DMS153 treated with DMSO at 0.1 percent for 48 hours (cell line): ENCODE data around the gene CHCHD3.

Experiments
- DNase-seq: peaks from one replicate; lab custom pipeline; 2025; ENCODE audit not compliant: unreplicated experiment; lab: John Stamatoyannopoulos, UW

The CHCHD3 gene

DNA sequence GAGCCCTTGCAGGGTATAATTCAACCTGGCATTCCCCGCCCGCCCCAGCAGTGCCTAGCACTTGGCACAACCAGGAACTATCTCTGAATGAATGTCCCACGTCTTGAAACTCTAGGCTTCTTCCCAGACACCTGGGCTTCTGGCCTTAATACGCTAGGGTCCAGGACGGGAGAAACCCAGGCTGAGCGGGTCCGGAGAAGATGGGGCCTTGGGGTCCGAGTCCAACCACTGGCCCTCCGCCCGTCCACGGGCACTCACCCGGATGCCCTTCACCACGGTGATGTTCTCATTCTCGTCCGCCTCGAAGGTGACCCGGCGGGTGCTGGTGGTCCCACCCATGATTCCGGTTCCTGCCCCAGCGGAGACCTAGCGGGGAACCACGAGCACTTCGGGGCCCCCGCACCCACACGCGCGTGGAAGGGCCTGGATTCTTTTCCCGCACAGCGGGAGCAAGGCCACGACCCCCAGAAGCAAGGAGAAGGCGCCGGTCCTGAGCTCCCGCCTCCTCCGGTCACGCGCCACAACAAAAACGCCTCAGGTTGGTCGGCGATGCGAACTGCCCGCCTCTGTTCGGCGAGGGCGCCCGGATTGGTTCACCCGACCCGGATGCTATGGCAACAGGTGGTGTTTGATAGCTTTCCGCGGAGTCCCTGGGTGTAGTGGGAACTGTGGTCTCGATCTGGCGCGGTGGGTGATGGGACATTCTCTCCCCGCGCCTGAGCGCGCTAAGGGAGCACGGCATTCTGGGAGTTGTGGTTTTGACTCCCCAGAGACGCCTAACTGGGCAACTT is at the start of gene CHCHD3:
Gene CHCHD3 (minus strand): TSS at position 492 of the 791 bp plus-strand sequence. CDS start 153 bp downstream, at position 339.
- peak; percentile 95 for DNase-seq

GRCh38 chr7:133130166-133130565 is 48.3 kb upstream of the CHCHD3 start:
- DNase-seq = no peak

- no peak for DNase-seq
Measured at GRCh38 chr7:133126422-133126821, 44.5 kb upstream of the CHCHD3 start.

GRCh38 chr7:133124974-133125373 is 43.1 kb upstream of the CHCHD3 start:
- DNase-seq = no peak

DNA sequence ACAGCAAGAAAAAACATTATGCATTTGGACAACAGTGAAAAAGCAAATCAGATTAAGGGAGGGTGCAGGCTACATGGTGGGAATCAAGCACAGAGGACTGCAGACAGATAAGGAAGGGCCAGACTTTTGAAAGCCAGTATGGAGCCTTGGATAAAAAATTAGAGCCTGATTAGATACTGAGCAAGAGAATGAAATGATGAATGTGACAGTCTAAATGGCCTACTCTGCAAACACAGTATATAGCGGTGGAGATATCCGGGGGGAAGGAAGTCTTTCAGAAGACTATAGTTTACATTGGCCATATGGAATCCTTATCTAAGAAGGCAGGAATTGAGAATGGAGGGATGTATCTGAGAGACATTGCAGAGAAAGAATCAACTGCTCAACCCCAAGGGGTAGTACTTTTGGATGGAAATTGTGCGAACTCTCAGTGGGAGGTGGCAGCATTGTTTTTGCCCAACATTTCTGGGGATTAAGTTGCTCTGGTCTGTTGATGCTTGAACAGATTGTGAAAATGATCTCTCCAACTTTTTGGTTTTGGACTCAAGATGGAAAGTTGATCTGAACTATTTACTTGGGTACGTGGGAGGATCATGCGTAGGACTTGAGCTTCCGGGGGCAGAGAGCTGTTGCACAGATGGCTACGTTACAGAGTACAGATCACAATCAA is 39.4 kb upstream of the CHCHD3 start:
- no peak for DNase-seq

- no peak for DNase-seq
Measured at GRCh38 chr7:133119067-133119466, 37.2 kb upstream of the CHCHD3 start.

DNA sequence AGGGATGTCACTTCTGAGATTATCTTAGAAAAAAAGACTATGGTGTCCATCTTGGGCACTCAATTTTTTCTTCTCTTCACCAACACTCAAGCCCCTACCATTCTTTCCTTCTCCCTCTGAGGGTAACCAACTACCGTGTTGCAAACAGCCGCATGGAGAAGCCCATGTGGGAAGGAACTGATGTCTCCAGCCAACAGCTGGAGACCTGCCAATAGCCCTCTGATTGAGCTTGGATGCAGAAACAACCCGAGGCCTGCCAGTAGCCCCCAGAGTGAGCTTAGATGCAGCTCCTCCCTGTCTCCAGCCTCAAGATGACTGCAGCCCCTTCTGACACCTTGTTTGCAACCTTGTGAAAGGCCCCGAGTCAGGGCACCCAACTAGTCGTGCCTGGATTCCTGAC is 36.4 kb upstream of the CHCHD3 start:
- no peak for DNase-seq

DNA sequence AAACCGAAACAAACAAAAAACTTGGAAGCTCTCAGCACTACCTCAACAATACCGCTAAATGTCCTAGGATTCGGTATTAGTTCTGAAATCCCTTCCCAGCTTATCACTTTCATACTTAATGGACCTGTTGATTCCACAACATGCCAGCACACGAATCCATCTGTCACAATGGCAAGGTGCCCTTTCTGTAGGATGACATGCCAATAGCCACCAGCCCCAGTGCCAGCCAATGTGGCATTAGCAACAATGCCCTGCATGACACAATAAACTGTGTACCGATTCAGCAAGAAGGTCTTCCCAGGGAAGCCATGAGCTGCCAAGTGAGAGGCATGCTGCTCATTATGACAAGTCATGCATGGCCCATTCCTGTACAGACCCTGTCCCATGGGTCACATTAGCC is 35.6 kb upstream of the CHCHD3 start:
- DNase-seq = no peak

DNA sequence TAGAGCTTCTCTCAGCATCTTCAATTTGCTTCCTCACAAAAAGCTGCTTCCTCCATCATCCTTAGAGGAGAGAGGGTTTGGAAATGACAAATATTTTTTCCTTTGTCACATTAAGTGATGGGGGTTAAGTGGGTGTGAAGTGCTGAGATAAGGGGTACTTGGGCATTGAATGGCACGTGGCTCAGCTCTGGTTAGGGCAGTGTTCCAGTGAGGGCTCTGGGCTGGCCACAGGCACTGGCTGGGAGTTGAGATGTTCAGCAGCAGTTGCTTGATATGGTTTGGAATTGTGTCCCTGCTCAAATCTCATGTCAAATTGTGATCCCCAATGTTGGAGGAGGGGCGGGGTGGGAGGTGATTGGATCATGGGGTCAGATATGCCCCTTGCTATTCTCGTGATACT is 33.7 kb upstream of the CHCHD3 start:
- no peak for DNase-seq

DNA sequence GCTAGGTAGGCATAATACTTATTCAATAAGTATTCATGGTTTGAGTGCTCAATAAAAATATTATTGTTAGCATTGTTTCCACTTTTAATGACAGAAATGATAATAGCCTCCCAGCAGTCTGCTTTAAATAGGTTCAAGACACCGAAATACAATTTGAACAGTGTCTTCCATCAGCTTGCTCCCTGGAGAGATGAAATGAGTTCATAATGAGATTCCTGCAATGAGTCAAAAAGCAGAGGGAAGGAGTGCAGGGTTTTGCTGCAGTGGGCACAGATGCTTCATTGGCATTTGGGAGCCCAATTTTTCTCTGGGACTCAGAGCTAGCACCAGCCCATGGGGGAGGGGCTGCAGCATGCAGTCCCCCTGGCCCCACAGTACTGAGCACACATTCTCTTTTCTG is 32.6 kb upstream of the CHCHD3 start:
- no peak for DNase-seq

DNA sequence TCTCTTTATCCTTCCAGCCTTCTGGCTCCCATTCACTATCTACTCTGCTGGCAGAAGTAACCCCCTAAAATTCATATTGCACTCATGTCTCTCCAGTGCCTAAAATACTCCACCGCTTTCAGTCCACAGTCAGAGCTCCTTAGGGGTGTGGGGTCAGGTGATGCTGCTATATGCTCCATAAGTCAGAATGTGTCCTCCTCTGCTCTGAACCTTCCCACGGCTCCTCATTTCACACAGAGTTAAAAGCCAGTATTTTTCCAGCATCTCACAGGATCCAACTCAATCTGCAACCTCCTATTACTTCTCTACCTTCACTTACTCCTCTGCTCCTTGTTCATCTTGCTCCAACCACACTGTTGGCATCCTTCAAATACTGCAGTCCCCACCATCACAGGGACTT is 31.1 kb upstream of the CHCHD3 start:
- DNase-seq = no peak

- no peak for DNase-seq
Measured at GRCh38 chr7:133112335-133112734, 30.4 kb upstream of the CHCHD3 start.

GRCh38 chr7:133110312-133110711 is 28.4 kb upstream of the CHCHD3 start:
- no peak for DNase-seq

DNA sequence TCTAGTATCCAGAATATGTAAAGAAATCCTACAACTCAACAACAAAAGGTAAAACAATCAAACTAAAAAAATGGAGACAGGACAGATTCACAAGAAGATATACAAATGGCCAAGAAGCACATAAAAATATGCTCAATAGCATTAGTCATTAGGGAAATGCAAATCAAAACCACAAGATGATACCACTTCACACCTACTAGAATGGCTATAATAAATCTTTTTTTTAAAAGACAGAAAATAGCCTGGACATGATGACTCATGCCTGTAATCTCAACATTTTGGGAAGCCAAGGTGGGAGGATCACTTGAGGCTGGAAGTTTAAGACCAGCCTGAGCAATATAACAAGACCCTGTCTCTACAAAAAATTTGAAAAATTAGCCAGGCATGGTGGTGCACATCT is 27.9 kb upstream of the CHCHD3 start:
- DNase-seq = no peak

DNA sequence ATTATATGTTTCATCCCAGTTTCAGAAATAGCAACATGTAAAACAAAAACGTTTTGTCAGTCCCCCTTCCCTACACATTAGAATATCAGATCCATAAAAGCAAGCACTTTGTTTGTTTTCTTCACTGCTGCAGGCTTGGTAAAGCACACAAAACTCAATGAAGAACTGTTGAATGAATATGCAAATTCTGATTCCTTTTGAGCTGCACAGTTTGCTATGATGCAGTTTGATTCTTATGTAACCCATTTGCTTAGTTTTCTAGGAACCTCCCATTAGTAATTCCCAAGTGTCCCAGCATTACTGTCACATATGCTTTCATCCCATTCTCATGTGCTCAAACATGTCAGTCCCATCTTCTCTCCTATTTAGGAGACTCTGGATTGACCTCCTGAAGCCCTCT is 26.1 kb upstream of the CHCHD3 start:
- DNase-seq = no peak

DNA sequence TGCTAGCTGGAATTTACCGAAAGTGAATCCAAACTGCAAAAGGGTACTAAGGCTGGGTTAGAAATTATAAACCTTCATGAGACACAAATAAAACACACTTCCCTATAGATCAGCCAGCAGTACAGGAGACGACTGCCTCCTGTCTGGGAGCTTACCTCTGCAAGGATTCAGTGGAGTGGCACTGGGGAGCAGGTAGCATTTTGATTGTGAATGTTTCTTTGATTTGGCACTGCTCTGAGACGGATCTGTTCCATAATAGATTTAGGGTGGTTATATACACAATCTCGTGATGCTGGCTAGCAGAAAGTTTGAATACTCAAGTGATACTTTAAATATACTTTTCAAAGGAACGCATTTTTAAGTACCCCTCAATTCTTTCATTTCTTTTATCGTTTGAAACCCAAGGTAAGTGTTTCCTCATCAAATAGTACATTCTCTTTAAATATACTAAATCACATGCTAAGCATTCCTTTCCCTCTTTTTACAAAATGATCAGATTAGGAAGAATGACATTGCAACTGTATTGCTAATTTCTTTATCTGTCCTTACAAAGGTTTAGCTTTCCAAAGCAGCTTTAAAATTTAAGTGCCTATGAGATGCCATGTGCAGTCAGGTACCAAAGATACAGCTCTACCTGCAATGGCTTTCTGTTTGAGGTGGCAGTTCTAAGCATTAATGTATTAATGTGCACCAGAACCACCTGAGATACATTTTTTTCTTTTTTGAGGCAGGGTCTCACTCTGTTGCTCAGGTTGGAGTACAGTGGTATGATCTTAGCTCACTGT is 20.6 kb upstream of the CHCHD3 start:
- DNase-seq = no peak

GRCh38 chr7:133099633-133100286 is 17.9 kb upstream of the CHCHD3 start:
- no peak for DNase-seq

DNA sequence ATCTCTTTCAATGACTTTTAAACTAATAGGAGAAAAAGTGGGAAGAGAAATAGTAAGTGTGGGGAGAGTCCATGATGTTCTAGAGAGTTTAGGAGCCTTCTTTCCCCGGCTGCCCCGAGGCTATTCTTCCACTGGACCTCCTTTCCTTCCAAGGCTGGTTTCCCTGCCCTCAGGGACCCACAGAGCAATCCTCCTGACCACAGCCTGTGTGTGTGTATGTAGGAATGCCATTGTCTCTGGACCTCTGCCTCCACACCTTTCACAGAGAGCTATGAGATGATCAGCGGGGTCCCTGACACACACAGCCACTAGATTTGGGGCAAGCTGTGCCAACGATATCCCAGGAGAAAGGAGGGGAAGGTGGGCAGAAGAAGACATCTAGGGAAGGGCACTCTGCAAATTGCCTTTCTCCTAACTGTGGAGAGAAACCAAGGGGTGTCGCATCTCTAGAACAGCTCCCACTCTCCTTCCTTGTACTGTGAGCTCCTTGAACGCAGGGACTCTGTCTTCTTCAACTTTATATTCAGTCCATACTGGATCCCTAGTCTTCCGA is 13.3 kb upstream of the CHCHD3 start:
- no peak for DNase-seq

DNA sequence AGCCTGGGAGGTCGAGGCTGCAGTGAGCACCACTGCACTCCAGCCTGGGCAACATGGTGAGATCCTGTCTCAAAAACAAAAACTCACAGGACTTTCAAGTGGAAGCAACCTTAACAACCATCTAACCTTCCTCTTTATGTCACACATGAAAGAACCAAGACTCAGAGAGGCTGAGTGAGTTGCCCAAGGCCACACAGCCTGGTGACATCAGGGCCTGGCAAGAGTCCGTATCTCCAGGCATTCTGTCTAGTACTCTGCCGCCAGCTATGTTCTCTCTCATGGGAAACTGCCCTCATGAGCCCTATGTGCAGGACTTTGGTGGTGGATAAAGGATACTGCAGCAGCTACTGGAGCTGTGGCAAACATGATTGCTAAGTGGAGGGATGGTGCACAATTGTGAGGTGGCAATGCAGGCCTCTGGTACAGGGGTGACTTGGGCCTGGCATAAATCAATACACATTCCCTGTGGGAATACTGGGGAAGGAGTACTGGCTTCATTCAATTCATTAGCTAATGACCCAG is 10.1 kb upstream of the CHCHD3 start:
- DNase-seq = no peak

GRCh38 chr7:133082390-133082766 is 488 bp upstream of the CHCHD3 start:
- DNase-seq = no peak

DNA sequence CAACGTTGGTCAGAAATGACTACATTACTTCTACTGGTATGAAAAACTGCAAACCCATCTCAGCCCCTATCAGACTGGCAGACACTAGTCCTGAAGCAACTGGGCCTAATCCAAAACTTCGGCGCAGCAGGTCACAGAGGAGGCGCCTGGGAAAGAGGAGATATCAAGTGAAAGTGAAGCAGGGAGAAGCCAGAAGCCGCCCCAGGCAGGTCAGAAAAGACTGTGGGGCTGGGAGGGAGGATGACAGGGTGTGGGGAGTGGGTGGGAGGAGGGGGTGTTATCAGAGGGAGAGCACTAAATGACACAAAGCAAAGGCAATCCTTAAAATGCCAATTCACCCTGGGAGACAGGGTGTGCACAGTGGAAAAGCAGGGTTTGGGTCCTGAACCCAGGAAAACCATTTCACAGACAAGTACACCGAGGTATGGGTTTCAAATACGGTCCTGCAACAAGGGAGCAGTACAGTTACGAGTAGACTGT is 731 bp downstream of the CHCHD3 start:
- DNase-seq = no peak
